Activated naive CD4-positive, alpha-beta T cell treated with anti-CD3 and anti-CD28 coated beads, Interleukin-2, amount 50 U/mL, for 72 hours (primary cell): Measurements from ENCODE around the gene GK. TPM values are rescaled to one million over a fixed set of nuclear protein-coding genes. Genes with fewer than 3 reads are reported as not detected.
"Not testable (repeated sequence)": the region's sequence is repeated elsewhere in the genome, so short reads cannot be mapped to it uniquely, and the experiment has no call there.

ENCODE experiments used
- ATAC-seq, 2 donors: fragments of 150-1000 bp; cut with Tn5 transposase; 2 replicates each; pipeline ENCODE4 v1.10.0; 2021; ENCODE audit warnings: mild to moderate bottlenecking in 2 of 2, moderate library complexity in 2 of 2
- DNase-seq, 2 donors: peaks; one replicate each; pipeline ENCODE4 v3.0.0; 2021 to 2022; ENCODE audit warnings: low spot score in 2 of 2
- H3K27ac Mint-ChIP-seq, 2 donors: one replicate each; pipeline ENCODE4 v1.8.0; 2022; ENCODE audit warnings: mild to moderate bottlenecking in 2 of 2, mixed read lengths in 2 of 2
- H3K36me3 Mint-ChIP-seq, 2 donors: one replicate each; pipeline ENCODE4 v1.8.0; 2022; ENCODE audit warnings: mixed read lengths in 2 of 2
- H3K9me3 Mint-ChIP-seq, 2 donors: one replicate each; pipeline ENCODE4 v1.8.0; 2022; ENCODE audit warnings: mixed read lengths in 2 of 2
- total RNA-seq, 2 donors: library from RNA; stranded (reverse); gene quantifications; one replicate each; pipeline ENCODE4 v1.2.3, GENCODE V29; 2022

GK gene
- total RNA-seq, 2 donors from 2014 or later, result 53.1 to 147 TPM

DNA sequence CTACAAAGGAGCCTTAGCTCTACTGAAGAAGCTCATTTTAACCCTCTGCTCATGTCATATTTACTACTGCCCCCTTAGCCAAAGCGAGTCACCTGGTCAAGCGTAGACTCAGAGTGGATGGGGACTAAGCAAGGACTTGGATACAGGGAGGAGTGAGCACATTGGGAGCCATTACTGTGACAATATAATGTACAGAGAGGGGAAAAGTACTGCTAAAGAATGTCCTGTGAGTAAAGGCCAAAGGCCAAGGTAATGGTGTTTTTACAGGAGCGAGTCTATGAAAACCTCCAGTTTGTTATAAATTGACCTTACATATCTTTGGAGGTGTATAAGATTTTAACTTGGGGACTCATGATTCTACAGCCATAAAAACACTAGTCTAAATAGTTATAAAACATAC is 10.6 kb upstream of the GK start:
- ATAC-seq (no peak), DNase-seq (no peak)
- Mint-ChIP-seq H3K9me3 (peaks cover 0 to 2% of the 10 kb centered on the region in 2 donors), H3K27ac (peak overlapping the region in 1 of 2 donors; percentile 94), H3K36me3 (peaks cover 0 to 8% of the 10 kb centered on the region in 2 donors)

DNA sequence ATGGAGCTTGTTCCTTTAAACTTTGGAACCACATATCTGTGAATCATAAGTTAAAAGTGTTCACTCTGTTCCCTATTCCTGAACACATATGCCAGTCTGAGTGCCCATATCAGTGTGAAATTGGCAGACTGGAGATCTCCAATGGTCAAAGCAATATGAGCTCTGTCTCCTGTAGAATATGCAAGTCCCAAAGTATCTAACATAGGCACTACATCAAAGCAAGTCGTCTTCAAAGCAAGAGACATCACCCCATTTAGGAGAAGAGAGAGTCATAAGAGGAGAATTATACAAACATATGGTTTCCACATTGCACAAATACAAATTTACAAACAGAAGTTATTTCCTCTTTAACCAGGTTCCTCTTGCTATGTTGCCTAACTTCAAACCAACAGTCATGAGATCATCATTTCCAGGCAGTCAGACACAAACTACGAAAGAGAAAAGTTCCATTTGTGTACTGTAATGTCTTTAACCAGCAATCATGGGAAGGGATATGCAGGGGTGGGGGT is 9.9 kb upstream of the GK start:
- H3K9me3 Mint-ChIP-seq, result no peaks in the 10 kb centered on the region
- ATAC-seq, result peak in 1 of 2 donors; percentile 82
- H3K36me3 Mint-ChIP-seq, result peaks cover 0 to 8% of the 10 kb centered on the region in 2 donors
- DNase-seq, result no peak
- H3K27ac Mint-ChIP-seq, result peak overlapping the region in 1 of 2 donors; percentile 94

DNA sequence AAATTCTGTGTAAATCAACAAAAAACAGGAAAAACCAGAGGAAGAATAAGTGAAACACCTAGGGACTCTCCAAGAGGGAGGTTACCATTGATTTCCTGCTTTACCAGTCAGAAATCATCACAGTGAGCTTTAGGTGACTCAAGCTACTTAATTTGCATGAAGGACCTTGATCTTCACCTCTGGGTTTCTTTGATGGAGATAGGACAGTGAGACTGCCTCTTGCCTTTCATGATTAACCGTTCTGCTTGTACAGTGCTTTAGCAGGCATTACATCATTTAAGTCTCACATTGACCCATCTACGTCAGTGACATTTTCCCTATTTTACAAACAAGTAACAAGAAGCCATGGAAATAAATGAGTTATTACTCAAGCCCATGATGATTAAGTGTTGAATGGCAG is 3.4 kb upstream of the GK start:
- ATAC-seq (peak; percentile 73 to 76), DNase-seq (no peak)
- Mint-ChIP-seq H3K9me3 (no peaks in the 10 kb centered on the region), H3K27ac (peak overlapping the region; percentile 98), H3K36me3 (peaks cover 6 to 9% of the 10 kb centered on the region in 2 donors)

DNA sequence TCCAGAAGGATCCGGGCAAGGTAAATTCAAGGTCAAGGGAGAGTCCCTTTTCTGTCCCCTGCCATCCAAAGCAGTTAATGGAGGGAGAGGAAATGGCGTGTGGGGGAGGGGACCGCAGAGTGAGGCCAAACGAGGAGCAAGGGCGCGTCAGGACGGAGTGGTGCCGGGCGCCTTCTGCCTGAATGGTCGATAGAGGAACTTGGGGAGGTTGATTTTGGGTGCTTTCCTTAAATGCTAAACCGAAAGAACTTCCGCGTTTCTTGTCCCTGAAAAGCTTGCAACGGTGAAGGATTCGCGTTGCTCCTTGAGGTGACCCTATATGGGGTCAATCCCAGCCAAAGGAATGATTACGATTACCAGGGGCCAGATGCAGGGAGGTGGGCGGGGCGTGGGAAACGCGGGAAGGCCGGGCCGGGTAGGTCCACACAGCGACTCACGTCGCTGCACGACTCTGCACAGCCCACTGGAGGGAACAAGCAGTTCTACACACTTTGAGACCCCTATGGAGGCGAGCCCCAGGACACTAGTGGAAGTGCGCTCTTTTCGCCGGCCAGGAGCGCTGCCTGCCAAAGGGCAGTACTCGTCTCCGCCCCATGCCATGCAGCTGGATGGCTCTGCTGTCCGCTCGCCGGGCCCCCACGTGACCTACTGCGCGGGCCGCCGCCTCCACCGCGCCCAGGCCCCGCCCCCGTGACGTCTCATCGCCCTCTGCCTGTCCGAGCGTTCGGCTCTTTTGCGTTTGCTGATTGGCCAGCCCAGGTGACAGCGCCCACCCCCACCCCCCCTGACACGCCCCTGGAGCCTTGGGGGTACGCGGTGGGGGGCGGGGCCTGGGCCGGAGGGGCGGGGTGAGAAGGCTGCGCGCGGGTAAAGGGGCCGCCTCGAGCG is 452 bp upstream of the GK start:
- H3K9me3 Mint-ChIP-seq, result no peaks in the 10 kb centered on the region
- peak; percentile 88 to 95 for DNase-seq
- peak; percentile 66 to 72 for ATAC-seq
- H3K36me3 Mint-ChIP-seq, result peaks cover 6 to 27% of the 10 kb centered on the region in 2 donors
- H3K27ac Mint-ChIP-seq, result peak overlapping the region; percentile 98 to 99

DNA sequence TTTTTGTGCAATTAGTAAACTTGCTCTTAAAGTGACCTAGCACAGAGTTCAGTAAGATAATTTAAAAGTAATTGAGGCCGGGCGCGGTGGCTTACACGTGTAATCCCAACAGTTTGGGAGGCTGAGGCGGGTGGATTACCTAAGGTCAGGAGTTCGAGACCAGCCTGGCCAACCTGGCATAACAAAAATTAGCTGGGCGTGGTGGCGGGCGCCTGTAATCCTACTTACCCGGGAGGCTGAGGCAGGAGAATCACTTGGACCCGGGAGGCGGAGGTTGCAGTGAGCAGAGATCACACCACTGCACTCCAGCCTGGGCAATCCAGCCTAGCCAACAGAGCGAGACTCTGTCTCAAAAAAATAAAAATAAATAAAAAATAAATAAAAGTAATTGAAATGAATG is 1.2 kb downstream of the GK start:
- peaks cover 6 to 27% of the 10 kb centered on the region in 2 donors for H3K36me3 Mint-ChIP-seq
- not testable (repeated sequence) for H3K9me3 Mint-ChIP-seq, DNase-seq, ATAC-seq
- H3K27ac Mint-ChIP-seq, result peak overlapping the region; percentile 96 to 98

DNA sequence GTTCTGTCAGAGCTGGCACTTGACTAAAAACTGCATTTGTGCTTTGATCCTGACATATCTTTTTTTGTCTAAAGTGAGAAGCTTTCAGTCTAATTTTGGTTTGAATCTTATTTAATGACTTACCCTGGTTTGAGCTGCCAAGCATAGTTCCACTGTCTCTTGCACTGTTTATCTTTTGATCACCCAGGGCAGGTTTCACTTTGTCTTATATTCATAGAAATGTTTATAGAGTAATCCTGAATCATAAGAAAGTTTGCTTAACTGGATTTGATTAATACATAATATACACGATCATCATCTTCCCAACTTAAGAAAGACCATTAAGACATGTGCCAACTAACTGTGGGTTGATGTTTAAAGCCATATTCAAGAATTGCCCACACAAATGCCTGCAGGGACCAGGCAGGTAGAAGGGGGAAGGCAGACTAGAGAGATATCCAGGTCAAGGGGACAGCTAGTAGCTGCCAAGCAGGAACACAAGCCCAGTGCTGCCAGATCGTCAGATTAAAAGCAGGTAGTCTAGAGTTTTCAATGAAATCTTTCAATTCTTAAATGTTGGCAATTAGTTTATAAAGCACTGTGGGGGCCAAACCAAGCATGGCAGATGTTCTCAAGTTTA is 1.9 kb downstream of the GK start:
- no peak for DNase-seq
- peaks cover 6 to 27% of the 10 kb centered on the region in 2 donors for H3K36me3 Mint-ChIP-seq
- peak overlapping the region; percentile 83 to 96 for H3K27ac Mint-ChIP-seq
- H3K9me3 Mint-ChIP-seq, result no peaks in the 10 kb centered on the region
- no peak for ATAC-seq

DNA sequence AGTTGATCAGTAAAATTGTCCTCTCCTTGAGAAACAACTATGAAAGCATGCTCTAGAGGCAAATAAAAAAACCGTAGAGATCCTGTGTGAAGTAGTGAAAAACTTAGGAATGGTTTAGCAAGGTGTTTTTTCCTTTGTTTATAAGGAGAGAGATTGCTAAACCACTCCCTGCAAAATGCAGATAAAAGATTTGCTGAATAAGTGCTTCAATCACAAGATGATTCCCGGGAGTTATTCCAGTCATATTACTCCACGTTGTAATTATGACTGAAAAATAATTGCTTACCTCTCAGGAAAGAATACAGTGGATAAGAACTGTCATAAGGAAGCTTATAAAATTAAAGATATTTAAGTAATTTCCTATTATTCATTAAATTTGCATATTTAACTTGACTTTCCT is 2.8 kb downstream of the GK start:
- Mint-ChIP-seq H3K9me3 (no peaks in the 10 kb centered on the region), H3K27ac (peak overlapping the region; percentile 83 to 96), H3K36me3 (peaks cover 6 to 29% of the 10 kb centered on the region in 2 donors)
- ATAC-seq, result no peak
- no peak for DNase-seq

DNA sequence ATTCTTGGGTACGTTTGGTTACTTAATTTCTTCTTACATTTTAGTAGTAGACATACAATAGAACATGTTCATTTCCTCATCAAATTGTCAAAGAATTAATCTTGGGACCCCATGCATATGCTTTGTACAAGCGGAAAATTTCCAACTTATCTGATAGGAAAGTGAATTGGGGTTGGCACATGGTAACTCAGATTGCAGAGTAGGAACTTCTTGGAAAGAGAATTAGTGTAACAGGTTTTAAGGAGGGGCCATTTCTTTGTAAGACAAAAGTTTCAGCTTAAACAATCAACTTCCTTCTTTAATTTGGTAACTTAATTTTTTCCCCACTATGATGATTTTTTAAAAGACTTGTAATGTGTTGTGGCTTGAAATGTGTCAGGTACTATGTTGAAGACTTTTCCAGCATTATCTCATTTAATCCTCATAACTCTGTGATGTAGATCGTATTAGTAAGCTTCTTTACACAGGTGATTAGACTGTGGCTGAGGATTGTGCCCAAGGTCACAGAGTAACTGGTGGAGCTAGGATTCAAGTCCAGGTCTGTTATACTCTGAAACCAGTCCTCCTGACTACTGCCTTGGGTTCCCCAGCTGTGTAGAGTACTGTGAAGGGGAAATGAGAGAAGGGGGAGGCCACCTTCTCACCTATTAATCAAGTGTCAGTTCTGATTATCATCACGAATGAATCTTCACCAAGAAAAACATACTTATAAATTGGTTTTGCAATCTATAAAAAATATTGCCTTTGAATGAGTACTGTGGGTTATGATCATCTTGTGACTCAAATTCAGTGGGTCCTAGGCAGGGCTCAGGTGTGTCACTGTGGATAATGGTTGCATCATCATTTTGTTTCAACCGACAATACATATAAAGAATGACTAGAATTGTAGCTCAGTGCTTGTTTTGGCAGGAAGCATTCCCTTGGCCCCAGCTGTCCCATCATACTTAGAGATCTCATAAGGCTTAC is 4.3 kb downstream of the GK start:
- H3K36me3 Mint-ChIP-seq, result peaks cover 13 to 36% of the 10 kb centered on the region in 2 donors
- no peaks in the 10 kb centered on the region for H3K9me3 Mint-ChIP-seq
- no peak for DNase-seq
- H3K27ac Mint-ChIP-seq, result peak overlapping the region; percentile 97 to 98
- peak; percentile 50 to 59 for ATAC-seq

DNA sequence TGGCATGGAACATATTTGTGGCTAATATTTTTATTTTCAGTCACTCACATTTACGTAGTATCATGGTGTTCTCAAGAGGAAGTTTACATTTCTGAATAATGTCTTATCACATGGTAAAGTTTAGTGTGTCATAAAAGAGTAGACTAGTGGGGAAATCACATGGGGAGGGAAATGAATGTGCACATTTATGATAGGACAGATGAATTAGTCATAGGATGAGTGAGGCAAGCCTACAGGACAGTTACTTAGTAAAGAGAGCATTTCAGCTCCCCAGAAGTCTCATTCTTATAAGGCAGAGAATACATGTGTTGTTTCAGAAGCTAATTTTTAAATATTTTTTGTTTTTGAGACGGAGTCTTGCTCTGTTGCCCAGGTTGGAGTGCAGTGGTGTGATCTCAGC is 6.2 kb downstream of the GK start:
- ATAC-seq (peak; percentile 83 to 84), DNase-seq (no peak)
- Mint-ChIP-seq H3K27ac (peak overlapping the region; percentile 97 to 98), H3K9me3 (no peaks in the 10 kb centered on the region), H3K36me3 (peaks cover 7 to 28% of the 10 kb centered on the region in 2 donors)

DNA sequence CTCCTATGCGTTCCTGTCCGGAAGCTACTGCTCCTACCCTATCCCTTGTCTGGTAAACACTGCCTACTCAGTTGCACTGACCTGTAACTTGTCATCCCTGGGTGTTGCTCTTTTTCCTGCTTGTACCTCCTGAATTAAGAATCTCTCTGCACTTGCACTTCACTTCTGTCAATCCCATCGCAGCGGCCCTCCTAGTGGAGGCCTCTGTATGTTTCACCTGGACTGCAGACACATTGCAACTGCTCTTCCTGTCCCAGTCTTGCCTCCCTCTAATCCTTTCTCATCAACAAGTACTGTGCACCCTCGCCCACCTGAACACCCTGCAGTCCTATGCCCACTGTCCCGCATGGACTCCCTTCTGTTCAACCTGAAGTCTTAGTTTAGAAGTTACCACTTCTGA is 8.0 kb downstream of the GK start:
- Mint-ChIP-seq H3K36me3 (peaks cover 7 to 21% of the 10 kb centered on the region in 2 donors), H3K9me3 (no peaks in the 10 kb centered on the region), H3K27ac (peak overlapping the region; percentile 75 to 92)
- DNase-seq (no peak), ATAC-seq (no peak)

DNA sequence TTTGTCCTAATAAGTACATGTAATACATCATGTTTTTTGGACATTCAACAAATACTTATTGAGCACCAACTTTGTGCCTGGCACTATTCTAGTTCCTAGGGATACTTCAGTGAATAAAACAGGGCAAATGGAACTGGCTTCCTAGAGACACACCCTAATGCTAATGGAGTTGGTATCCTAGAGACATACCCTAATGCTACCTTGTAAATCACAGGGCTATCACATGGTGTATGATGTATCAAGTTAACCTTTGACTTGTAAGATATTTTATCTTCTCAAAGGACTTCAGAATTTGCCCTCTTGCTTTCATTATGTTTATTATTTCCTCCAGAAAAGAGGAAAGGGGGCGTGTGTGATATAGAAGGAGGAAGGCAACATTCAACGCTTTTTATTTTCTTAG is 10.1 kb downstream of the GK start:
- H3K27ac Mint-ChIP-seq, result no peak overlapping the region
- no peak for ATAC-seq
- no peaks in the 10 kb centered on the region for H3K9me3 Mint-ChIP-seq
- H3K36me3 Mint-ChIP-seq, result peaks cover 10 to 18% of the 10 kb centered on the region in 2 donors
- no peak for DNase-seq

DNA sequence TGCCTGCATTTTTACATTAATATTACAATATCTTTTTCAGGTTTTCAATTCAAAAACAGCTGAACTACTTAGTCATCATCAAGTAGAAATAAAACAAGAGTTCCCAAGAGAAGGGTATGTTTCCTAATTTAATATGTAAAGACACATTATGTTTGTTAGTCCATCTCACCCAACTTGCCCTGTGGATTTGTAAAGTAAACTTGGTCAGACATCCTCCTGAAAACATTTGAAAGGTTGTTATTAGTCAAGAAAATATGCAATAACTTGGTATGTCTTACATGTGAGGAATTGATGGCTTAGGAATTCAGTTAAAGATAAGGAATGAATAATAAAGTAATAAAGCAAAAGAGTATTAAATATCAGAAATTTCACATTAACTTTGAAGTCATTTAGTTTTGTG is 12.2 kb downstream of the GK start:
- DNase-seq (no peak), ATAC-seq (no peak)
- Mint-ChIP-seq H3K9me3 (no peaks in the 10 kb centered on the region), H3K36me3 (peaks cover 23 to 32% of the 10 kb centered on the region in 2 donors), H3K27ac (no peak overlapping the region)

DNA sequence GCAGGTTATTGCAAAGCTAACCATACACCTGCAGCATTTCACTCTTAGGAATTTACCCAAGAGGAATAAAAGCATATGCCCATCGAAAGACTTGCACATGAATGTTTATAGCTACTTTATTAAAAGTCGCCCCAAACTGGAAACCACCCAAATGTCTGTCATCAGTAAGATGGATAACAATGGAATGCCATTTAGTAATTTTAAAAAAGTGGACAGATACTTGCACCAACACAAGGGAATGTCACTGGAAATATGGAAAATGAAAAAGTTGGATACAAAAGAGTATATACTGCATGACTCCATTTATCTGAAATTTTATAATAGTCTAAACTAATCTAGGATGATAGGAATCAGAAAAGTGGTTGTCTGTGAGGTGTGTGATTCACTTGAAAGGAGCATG is 12.9 kb downstream of the GK start:
- Mint-ChIP-seq H3K27ac (no peak overlapping the region), H3K36me3 (peaks cover 22 to 29% of the 10 kb centered on the region in 2 donors), H3K9me3 (no peaks in the 10 kb centered on the region)
- DNase-seq (no peak), ATAC-seq (no peak)

DNA sequence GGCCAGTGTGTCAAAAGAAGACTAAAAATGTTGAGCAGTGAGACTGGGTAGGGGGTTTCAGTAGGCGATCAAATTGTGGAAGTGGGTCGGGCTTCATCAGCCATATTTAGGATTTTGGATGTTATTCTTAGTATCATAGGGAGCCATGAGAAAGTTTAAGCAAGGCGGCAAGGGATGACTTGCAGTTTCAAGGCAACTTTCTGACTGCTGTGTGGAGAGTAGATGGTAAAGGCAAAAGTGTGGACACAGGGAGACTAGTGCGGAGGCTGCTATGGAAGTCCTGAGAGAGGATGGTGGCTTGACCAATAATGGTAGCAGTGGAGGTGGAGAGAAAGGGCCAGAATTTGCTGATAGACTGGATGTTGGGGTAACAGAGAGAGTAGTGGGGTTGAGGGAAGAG is 15.4 kb downstream of the GK start:
- DNase-seq, result no peak
- Mint-ChIP-seq H3K9me3 (no peaks in the 10 kb centered on the region), H3K27ac (peak overlapping the region; percentile 40 to 52), H3K36me3 (peaks cover 17 to 29% of the 10 kb centered on the region in 2 donors)
- no peak for ATAC-seq

DNA sequence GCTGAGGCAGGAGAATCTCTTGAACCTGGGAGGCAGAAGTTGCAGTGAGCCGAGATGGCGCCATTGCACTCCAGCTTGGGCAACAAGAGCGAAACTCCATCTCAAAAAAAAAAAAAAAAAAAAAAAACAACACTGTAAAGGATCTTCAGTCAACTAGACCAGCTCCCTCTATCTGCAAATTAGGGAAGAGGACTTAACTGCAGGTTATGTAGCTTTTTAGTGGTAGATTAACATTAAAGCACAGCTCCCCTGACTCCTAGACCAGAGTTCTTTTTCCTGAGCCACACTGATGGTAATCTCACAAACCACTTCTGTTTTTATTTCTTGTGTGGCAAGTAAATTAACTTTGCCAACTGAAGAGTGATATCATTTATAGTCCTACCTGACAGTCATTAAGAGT is 18.0 kb downstream of the GK start:
- not testable (repeated sequence) for ATAC-seq, DNase-seq, H3K9me3 Mint-ChIP-seq, H3K27ac Mint-ChIP-seq
- H3K36me3 Mint-ChIP-seq, result peaks cover 17 to 34% of the 10 kb centered on the region in 2 donors

DNA sequence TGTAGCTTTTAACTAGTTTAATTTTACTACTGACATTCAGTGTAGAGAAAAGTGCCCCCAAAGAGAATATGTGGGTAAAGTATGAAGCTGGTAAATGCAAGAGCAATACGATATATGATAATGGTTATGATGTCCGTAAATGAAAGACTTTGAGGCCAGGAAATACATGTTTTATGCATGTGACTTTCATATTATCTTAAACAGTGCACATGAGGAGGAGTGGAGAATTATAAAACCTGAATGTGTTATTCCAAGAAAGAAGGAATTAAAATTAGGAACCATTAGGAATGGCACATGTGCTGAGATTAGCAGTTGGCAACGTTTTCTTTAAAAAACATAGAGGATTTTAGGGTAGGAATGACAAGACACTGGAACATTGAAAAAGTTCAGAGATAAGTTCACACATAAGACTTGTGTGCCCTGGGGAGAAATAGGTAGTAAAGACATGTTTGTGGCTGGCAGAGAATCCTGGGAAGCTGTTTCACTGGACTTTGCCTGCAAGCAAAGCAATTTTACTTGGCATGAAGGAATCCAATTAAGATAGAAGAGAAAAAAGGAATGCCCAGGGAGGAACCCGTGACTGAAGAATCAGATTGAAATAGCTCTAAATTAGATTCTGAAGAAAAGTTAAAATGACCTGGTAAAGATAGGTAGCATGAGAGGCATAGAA is 20.0 kb downstream of the GK start:
- no peak for DNase-seq
- Mint-ChIP-seq H3K9me3 (no peaks in the 10 kb centered on the region), H3K36me3 (peaks cover 14 to 37% of the 10 kb centered on the region in 2 donors), H3K27ac (no peak overlapping the region)
- no peak for ATAC-seq
